Lower lobe of right lung (tissue), 2 donors: ENCODE measurements around the gene ZNF805. TPM values are rescaled to one million over a fixed set of nuclear protein-coding genes. Genes with fewer than 3 reads are reported as not detected.

ENCODE experiments used
- ATAC-seq, 2 donors: fragments of 200-7000 bp; cut with Tn5 transposase; one replicate each; pipeline ENCODE4 v1.9.1; 2020 to 2022; ENCODE audit warnings: mild to moderate bottlenecking in 2 of 2, moderate library complexity in 2 of 2
- DNase-seq: peaks from one replicate; pipeline ENCODE4 v3.0.0-alpha.2; 2020
- H3K27ac ChIP-seq: fragments of 200-600 bp; one replicate; pipeline ENCODE4 v1.8.0; 2022
- H3K27me3 ChIP-seq: fragments of 200-600 bp; one replicate; pipeline ENCODE4 v1.8.0; 2022; ENCODE audit warnings: low read depth
- H3K36me3 ChIP-seq: fragments of 200-600 bp; one replicate; pipeline ENCODE4 v1.8.0; 2022; ENCODE audit warnings: mild to moderate bottlenecking
- H3K4me1 ChIP-seq: fragments of 200-600 bp; one replicate; pipeline ENCODE4 v1.8.0; 2022
- H3K4me3 ChIP-seq: fragments of 200-600 bp; one replicate; pipeline ENCODE4 v1.8.0; 2022; ENCODE audit warnings: mild to moderate bottlenecking
- H3K9me3 ChIP-seq: fragments of 200-600 bp; one replicate; pipeline ENCODE4 v1.8.0; 2022
- intact Hi-C: fragments of 100-400 bp; cut with DNase I; formaldehyde crosslinking; loops from one replicate; pipeline ENCODE4 v1.11.0; 2022
- total RNA-seq: library from RNA; stranded (reverse); fragmentation: NEBNext Ultra II Directional; extraction: Animal tissue kit (Norgen Biotek cat#: 25700); gene quantifications from one replicate; pipeline ENCODE4 v1.2.1, GENCODE V29; 2021
- TF ChIP-seq, protein P1 (sequence below): fragments of 200-600 bp; IDR thresholded peaks from one replicate; pipeline ENCODE4 v1.8.0; 2022; ENCODE audit warnings: antibody characterized with exemption, mild to moderate bottlenecking
- donor health status: DM: no; HTN: yes; CAD: no; lungs with severe emphysema.

ZNF805 gene
- total RNA-seq, 1 donor from 2014 or later: 13.6 TPM

GRCh38 chr19:57292547-57292946 lies 52.1 kb downstream of the ZNF805 start:
- DNase-seq: no peak
- H3K4me3 ChIP-seq: no peak overlapping the region
- ATAC-seq: no peak
- H3K27me3 ChIP-seq: no peaks in the 10 kb centered on the region
- TF ChIP-seq, protein P1, sequence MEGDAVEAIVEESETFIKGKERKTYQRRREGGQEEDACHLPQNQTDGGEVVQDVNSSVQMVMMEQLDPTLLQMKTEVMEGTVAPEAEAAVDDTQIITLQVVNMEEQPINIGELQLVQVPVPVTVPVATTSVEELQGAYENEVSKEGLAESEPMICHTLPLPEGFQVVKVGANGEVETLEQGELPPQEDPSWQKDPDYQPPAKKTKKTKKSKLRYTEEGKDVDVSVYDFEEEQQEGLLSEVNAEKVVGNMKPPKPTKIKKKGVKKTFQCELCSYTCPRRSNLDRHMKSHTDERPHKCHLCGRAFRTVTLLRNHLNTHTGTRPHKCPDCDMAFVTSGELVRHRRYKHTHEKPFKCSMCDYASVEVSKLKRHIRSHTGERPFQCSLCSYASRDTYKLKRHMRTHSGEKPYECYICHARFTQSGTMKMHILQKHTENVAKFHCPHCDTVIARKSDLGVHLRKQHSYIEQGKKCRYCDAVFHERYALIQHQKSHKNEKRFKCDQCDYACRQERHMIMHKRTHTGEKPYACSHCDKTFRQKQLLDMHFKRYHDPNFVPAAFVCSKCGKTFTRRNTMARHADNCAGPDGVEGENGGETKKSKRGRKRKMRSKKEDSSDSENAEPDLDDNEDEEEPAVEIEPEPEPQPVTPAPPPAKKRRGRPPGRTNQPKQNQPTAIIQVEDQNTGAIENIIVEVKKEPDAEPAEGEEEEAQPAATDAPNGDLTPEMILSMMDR: no peak
- intact Hi-C loops: no loop called here
- no peaks in the 10 kb centered on the region for H3K4me1 ChIP-seq
- peaks cover 85% of the 10 kb centered on the region for H3K36me3 ChIP-seq
- no peak overlapping the region for H3K27ac ChIP-seq
- peaks cover 39% of the 10 kb centered on the region for H3K9me3 ChIP-seq

GRCh38 chr19:57293719-57294118 lies 53.3 kb downstream of the ZNF805 start:
- Histone ChIP-seq H3K9me3 (peaks cover 39% of the 10 kb centered on the region), H3K36me3 (peaks cover 75% of the 10 kb centered on the region), H3K4me1 (no peaks in the 10 kb centered on the region), H3K4me3 (no peak overlapping the region), H3K27me3 (no peaks in the 10 kb centered on the region), H3K27ac (no peak overlapping the region)
- intact Hi-C loops: no loop called here
- ATAC-seq: no peak
- TF ChIP-seq, protein P1: no peak
- no peak for DNase-seq

DNA sequence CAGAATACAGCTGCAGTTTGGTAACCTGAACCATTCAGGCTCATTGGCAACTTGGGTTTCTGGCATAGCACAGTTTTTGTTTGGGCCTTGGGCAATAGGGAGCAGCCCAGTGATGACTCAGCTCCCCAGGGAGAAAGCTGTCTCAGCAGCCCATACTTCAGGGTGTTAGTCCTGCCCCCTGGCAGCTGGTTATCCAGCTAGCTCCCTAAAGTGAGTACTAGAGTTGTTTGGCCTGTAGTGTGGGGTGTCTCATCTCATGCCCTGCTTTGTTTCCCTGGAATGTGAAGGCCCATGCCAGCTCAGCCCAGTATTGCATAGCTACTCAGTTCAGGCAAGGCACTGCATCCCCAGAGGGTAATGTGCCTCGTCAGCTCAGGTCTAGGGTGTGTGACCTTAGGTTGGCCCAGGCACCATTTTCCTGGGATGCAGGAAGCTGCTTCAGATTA lies 61.6 kb downstream of the ZNF805 start:
- intact Hi-C loops: no loop called here
- Histone ChIP-seq H3K4me3 (no peak overlapping the region), H3K27me3 (no peaks in the 10 kb centered on the region), H3K9me3 (no peaks in the 10 kb centered on the region), H3K36me3 (peaks cover 36% of the 10 kb centered on the region), H3K27ac (no peak overlapping the region), H3K4me1 (peaks cover 4% of the 10 kb centered on the region)
- TF ChIP-seq, protein P1: no peak
- ATAC-seq: peak; percentile 55 to 70
- no peak for DNase-seq

DNA sequence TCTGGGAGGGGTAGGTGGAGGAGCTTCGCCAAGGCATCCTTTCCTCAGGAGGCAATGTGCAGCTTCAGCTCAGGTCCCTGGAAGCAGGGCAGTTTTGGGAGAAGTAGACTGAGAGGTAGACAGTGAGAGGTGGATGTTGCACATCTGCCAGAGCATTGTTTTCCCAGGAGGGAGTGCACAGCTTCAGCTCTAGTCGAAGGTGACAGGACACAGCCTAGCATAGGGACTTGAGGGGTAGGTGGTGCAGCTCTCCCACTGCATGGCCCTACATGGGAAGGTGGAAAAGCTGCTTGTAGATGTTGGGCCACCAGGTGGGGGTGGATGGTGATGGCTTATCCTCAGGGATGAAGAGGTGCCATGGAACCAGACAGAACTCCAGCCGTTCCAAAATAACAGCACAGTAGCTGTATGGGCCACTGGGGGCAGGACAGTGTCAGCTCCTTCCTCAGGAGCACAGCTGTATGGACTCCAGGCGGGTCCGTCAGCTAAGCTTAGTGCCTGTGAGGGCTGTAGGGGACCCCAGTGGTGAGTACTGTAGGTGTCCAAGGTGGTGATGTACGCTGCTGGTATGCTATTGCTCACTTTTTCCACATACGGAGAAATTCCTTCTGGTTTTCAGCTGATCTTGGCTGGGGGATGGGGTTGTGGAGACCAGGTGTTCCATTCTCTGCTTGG lies 62.4 kb downstream of the ZNF805 start:
- Histone ChIP-seq H3K36me3 (peaks cover 36% of the 10 kb centered on the region), H3K4me1 (peaks cover 4% of the 10 kb centered on the region), H3K9me3 (no peaks in the 10 kb centered on the region), H3K27ac (no peak overlapping the region), H3K4me3 (no peak overlapping the region), H3K27me3 (no peaks in the 10 kb centered on the region)
- TF ChIP-seq, protein P1: no peak
- DNase-seq: no peak
- intact Hi-C loops: no loop called here
- ATAC-seq: no peak

Other genes with a start within 250 kb of the ZNF805 start
- gene USP29, start 120.6 kb upstream of the ZNF805 start, total RNA-seq: not detected
- gene ZIM3, start 95.4 kb upstream of the ZNF805 start, total RNA-seq: not detected
- gene DUXA, start 73.1 kb upstream of the ZNF805 start, total RNA-seq: not detected
- 41.9 TPM for gene ZNF264, start 49.1 kb upstream of the ZNF805 start, total RNA-seq
- 1.7 TPM for gene AURKC, start 9.6 kb upstream of the ZNF805 start, total RNA-seq
- gene ZNF460, start 39.9 kb downstream of the ZNF805 start, total RNA-seq: 51.4 TPM
- gene ZNF543, start 79.8 kb downstream of the ZNF805 start, total RNA-seq: 5.3 TPM
- 7.4 TPM for gene ZNF304, start 110.6 kb downstream of the ZNF805 start, total RNA-seq
- 6.9 TPM for gene TRAPPC2B, start 122.9 kb downstream of the ZNF805 start, total RNA-seq
- gene ZNF547, start 122.9 kb downstream of the ZNF805 start, total RNA-seq: 3.4 TPM
- 19.6 TPM for gene ZNF548, start 149.2 kb downstream of the ZNF805 start, total RNA-seq
- 12.6 TPM for gene ZNF17, start 170.5 kb downstream of the ZNF805 start, total RNA-seq
- 6.7 TPM for gene ZNF749, start 194.7 kb downstream of the ZNF805 start, total RNA-seq
- gene VN1R1, start 216.5 kb downstream of the ZNF805 start, total RNA-seq: 0.71 TPM
- gene ZNF772, start 236.9 kb downstream of the ZNF805 start, total RNA-seq: 10.0 TPM
- 12.9 TPM for gene ZNF419, start 247.1 kb downstream of the ZNF805 start, total RNA-seq